K562 (cell line): ENCODE results near the gene BMP10. TPM values are rescaled to one million over a fixed set of nuclear protein-coding genes. Genes with fewer than 3 reads are reported as not detected.

Experiments used
- ESRRA ChIP-seq: fragments of 450-650 bp; IDR thresholded peaks from 2 replicates; pipeline ENCODE4 v1.6.1; 2014; ENCODE audit warnings: low read depth, mild to moderate bottlenecking, moderate library complexity, borderline replicate concordance
- GATA2 ChIP-seq: sonication (generic); formaldehyde crosslinking; IDR thresholded peaks from 2 replicates; pipeline ENCODE4 v1.4.0; 2020; ENCODE audit warnings: mild to moderate bottlenecking, missing genetic modification reagents
- KDM5B ChIP-seq: fragments of 200-600 bp; sonication (generic); IDR thresholded peaks from 2 replicates; pipeline ENCODE4 v1.6.1; 2012; ENCODE audit warnings: low read depth, mild to moderate bottlenecking, moderate library complexity, low read length, control low read depth, inconsistent platforms; ENCODE audit not compliant: insufficient replicate concordance
- MBD2 ChIP-seq: sonication (generic); IDR thresholded peaks from 2 replicates; pipeline ENCODE4 v1.6.1; 2016; ENCODE audit warnings: low read depth, borderline replicate concordance
- MEF2A ChIP-seq: IDR thresholded peaks from 2 replicates; pipeline ENCODE4 v1.6.1; 2011; ENCODE audit warnings: low read depth, mild to moderate bottlenecking, low read length, moderate library complexity; ENCODE audit not compliant: control insufficient read depth
- NEUROD1 ChIP-seq: fragments of 150-350 bp; IDR thresholded peaks from 2 replicates; pipeline ENCODE4 v1.6.1; 2014; ENCODE audit warnings: borderline replicate concordance, low read length, low read depth; ENCODE audit not compliant: partially characterized antibody
- NUFIP1 ChIP-seq: fragments of 450-650 bp; IDR thresholded peaks from 2 replicates; pipeline ENCODE4 v1.6.1; 2018; ENCODE audit not compliant: partially characterized antibody
- SOX6 ChIP-seq: fragments of 450-650 bp; IDR thresholded peaks from 2 replicates; pipeline ENCODE4 v1.6.1; 2014; ENCODE audit warnings: mild to moderate bottlenecking
- ZNF143 ChIP-seq: sonication (generic); formaldehyde crosslinking; IDR thresholded peaks from 2 replicates; pipeline ENCODE4 v1.9.0; 2022; ENCODE audit warnings: mild to moderate bottlenecking, missing genetic modification reagents
- polyA plus RNA-seq, 8 experiments: library from polyadenylated mRNA; depleted of rRNA in 4 of 8; stranded (reverse) in 5 of 8; unstranded in 3 of 8; fragments of >200 nt; fragmentation: Nextera tagmentation in 2 of 8; fragmentation: Illumina TruSeq in 1 of 8; extraction: Ambion mirVana in 2 of 8; extraction: Trizol in 1 of 8; gene quantifications; 2 replicates each; pipeline versions ENCODE4 v1.2.1 to v1.2.3, GENCODE V29; 2011 to 2014; ENCODE audit warnings: inconsistent platforms in 1 of 8, missing spikeins in 1 of 8
- total RNA-seq, 7 experiments: library from RNA; depleted of rRNA in 6 of 7; stranded (reverse); fragments of >200 nt in 6 of 7; fragmentation: Illumina TruSeq in 2 of 7; extraction: Trizol in 2 of 7; gene quantifications; 2 replicates each; pipeline versions ENCODE4 v1.2.1 to v1.2.3, GENCODE V29; 2011 to 2021; ENCODE audit warnings: low replicate concordance in 1 of 7
- TF ChIP-seq, protein P1 (sequence below), 2 experiments: fragments of 450-650 bp; formaldehyde crosslinking in 1 of 2; IDR thresholded peaks; 2 replicates each; pipeline versions ENCODE4 v1.4.0 to v1.6.1; 2014 to 2020; ENCODE audit warnings: mild to moderate bottlenecking in 2 of 2, borderline replicate concordance in 1 of 2, low read depth in 1 of 2
- TF ChIP-seq, protein P2 (sequence below): fragments of 200-800 bp; sonication (Bioruptor generic); IDR thresholded peaks from 2 replicates; pipeline ENCODE4 v1.6.1; 2017; ENCODE audit warnings: missing genetic modification characterization, missing compliant biosample characterization
- TF ChIP-seq, protein P3 (sequence below): fragments of 450-650 bp; IDR thresholded peaks from 2 replicates; pipeline ENCODE4 v1.6.1; 2016; ENCODE audit warnings: low read depth, mild to moderate bottlenecking, moderate library complexity

Gene BMP10
- total and polyA plus RNA-seq, 9 of the 15 experiments (the other 6 are each of a cell fraction or from before 2014, with no cell fraction given) = 0.11 to 0.91 (median 0.43) TPM

DNA sequence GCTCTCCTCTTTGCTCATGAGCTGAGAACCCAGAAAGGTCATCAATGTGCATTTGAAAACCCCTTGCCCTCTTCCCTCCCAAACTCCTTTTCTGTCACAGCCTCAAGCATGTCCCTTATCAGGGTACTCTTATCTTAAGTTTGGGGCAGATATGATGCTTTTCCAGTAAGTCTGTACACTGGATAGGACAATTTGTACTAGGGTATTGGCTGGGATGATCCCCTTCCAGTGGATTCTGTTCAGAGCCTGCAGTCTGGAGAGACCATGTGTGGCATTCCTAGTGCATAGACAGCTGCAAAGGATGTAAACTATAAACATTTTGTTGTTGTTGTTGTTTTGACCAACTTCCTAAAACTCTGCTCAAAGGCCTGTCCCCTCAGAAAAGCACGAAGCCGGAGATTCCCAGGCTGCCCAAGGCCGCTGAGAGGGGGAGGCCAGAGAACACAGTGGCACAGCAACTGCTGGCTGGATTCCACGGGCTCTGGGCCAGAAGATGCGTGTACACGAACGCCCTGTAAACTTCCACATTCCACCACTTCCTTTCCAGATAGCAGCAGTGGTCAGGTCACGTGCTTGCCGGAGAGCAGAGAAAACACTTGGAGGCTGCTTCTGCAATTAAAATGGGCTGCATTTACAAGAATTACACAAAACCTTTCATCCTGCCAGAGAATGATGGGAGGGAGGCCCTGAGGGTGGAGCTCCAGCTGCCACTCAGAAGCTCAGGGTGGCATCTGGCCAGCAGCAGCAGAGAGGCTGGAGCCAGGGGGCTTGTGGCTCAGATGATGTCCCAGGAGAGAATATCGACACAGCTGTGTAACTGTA is 42.1 kb downstream of the BMP10 start (continued):
- TF ChIP-seq, protein P1, sequence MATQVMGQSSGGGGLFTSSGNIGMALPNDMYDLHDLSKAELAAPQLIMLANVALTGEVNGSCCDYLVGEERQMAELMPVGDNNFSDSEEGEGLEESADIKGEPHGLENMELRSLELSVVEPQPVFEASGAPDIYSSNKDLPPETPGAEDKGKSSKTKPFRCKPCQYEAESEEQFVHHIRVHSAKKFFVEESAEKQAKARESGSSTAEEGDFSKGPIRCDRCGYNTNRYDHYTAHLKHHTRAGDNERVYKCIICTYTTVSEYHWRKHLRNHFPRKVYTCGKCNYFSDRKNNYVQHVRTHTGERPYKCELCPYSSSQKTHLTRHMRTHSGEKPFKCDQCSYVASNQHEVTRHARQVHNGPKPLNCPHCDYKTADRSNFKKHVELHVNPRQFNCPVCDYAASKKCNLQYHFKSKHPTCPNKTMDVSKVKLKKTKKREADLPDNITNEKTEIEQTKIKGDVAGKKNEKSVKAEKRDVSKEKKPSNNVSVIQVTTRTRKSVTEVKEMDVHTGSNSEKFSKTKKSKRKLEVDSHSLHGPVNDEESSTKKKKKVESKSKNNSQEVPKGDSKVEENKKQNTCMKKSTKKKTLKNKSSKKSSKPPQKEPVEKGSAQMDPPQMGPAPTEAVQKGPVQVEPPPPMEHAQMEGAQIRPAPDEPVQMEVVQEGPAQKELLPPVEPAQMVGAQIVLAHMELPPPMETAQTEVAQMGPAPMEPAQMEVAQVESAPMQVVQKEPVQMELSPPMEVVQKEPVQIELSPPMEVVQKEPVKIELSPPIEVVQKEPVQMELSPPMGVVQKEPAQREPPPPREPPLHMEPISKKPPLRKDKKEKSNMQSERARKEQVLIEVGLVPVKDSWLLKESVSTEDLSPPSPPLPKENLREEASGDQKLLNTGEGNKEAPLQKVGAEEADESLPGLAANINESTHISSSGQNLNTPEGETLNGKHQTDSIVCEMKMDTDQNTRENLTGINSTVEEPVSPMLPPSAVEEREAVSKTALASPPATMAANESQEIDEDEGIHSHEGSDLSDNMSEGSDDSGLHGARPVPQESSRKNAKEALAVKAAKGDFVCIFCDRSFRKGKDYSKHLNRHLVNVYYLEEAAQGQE (IDR thresholded peaks at IDR 0.05; ENCODE audit: borderline replicate concordance) = peak; percentile 52
- TF ChIP-seq, protein P1 (CRISPR knock-in tag; IDR thresholded peaks at IDR 0.05; ENCODE audit: low read depth) = no peak
- no peak for TF ChIP-seq ZNF143 (CRISPR knock-in tag)
- TF ChIP-seq, protein P2, sequence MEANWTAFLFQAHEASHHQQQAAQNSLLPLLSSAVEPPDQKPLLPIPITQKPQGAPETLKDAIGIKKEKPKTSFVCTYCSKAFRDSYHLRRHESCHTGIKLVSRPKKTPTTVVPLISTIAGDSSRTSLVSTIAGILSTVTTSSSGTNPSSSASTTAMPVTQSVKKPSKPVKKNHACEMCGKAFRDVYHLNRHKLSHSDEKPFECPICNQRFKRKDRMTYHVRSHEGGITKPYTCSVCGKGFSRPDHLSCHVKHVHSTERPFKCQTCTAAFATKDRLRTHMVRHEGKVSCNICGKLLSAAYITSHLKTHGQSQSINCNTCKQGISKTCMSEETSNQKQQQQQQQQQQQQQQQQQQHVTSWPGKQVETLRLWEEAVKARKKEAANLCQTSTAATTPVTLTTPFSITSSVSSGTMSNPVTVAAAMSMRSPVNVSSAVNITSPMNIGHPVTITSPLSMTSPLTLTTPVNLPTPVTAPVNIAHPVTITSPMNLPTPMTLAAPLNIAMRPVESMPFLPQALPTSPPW (CRISPR knock-in tag) = peak; percentile 43; the same call in 1 of the 2 replicates
- TF ChIP-seq MEF2A = no peak
- TF ChIP-seq KDM5B = no peak
- peak; percentile 73 for TF ChIP-seq SOX6
- TF ChIP-seq NEUROD1 = peak; percentile 46
- TF ChIP-seq ESRRA = peak; percentile 46; the same call in 1 of the 2 replicates
- peak; percentile 54; the same call in 1 of the 2 replicates for TF ChIP-seq GATA2 (CRISPR knock-in tag)
- TF ChIP-seq, protein P3, sequence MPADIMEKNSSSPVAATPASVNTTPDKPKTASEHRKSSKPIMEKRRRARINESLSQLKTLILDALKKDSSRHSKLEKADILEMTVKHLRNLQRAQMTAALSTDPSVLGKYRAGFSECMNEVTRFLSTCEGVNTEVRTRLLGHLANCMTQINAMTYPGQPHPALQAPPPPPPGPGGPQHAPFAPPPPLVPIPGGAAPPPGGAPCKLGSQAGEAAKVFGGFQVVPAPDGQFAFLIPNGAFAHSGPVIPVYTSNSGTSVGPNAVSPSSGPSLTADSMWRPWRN = peak; percentile 59
- TF ChIP-seq MBD2 = 0 out of 2 replicates have a peak, but pooled peaks have one; percentile 27
- TF ChIP-seq NUFIP1 = no peak
